H9 (cell line): ENCODE results near the gene ZBTB20. TPM values are rescaled to one million over a fixed set of nuclear protein-coding genes. Genes with fewer than 3 reads are reported as not detected.

Experiments
- DNase-seq: peaks from one replicate; pipeline ENCODE4 v3.0.0-alpha.2; 2017
- H2AFZ ChIP-seq: one replicate; pipeline ENCODE4 v1.6.1; 2013; ENCODE audit warnings: mild to moderate bottlenecking, low read length, control low read depth, moderate library complexity
- H2AK5ac ChIP-seq: 2 replicates; pipeline ENCODE4 v1.6.1; 2013; ENCODE audit warnings: low read length, control low read depth, mixed read lengths; ENCODE audit not compliant: insufficient read length
- H2BK120ac ChIP-seq: one replicate; pipeline ENCODE4 v1.6.1; 2013; ENCODE audit warnings: low read depth, mild to moderate bottlenecking, low read length, control low read depth, inconsistent platforms; ENCODE audit not compliant: poor library complexity, severe bottlenecking
- H2BK12ac ChIP-seq: 2 replicates; pipeline ENCODE4 v1.6.1; 2013; ENCODE audit warnings: low read length, control low read depth, mixed read lengths, low read depth; ENCODE audit not compliant: insufficient read length
- H2BK15ac ChIP-seq: 2 replicates; pipeline ENCODE4 v1.6.1; 2013; ENCODE audit warnings: low read depth, low read length, control low read depth
- H2BK20ac ChIP-seq: one replicate; pipeline ENCODE4 v1.6.1; 2013; ENCODE audit warnings: low read depth, mild to moderate bottlenecking, low read length, control low read depth, inconsistent platforms; ENCODE audit not compliant: poor library complexity, severe bottlenecking
- H2BK5ac ChIP-seq: 2 replicates; pipeline ENCODE4 v1.6.1; 2013; ENCODE audit warnings: low read length, control low read depth, mixed read lengths; ENCODE audit not compliant: insufficient read length
- H3K14ac ChIP-seq: 2 replicates; pipeline ENCODE4 v1.6.1; 2013; ENCODE audit warnings: low read length, control low read depth; ENCODE audit not compliant: insufficient read depth
- H3K18ac ChIP-seq: 2 replicates; pipeline ENCODE4 v1.6.1; 2013; ENCODE audit warnings: low read depth, mild to moderate bottlenecking, mixed read lengths, low read length, control low read depth; ENCODE audit not compliant: insufficient read length
- H3K23ac ChIP-seq: 2 replicates; pipeline ENCODE4 v1.6.1; 2013; ENCODE audit warnings: low read length, control low read depth, mixed read lengths, low read depth; ENCODE audit not compliant: insufficient read length
- H3K23me2 ChIP-seq: 2 replicates; pipeline ENCODE4 v1.6.1; 2013; ENCODE audit warnings: low read depth, mild to moderate bottlenecking, mixed read lengths, low read length, control low read depth; ENCODE audit not compliant: insufficient read length, poor library complexity, severe bottlenecking
- H3K27ac ChIP-seq: 2 replicates; pipeline ENCODE4 v1.5.1; 2013; ENCODE audit warnings: low read length, control low read depth, mixed read lengths, low read depth; ENCODE audit not compliant: insufficient read length
- H3K27me3 ChIP-seq: 2 replicates; pipeline ENCODE4 v1.6.1; 2013; ENCODE audit warnings: low read length, control low read depth, inconsistent platforms; ENCODE audit not compliant: insufficient read depth
- H3K4ac ChIP-seq: 2 replicates; pipeline ENCODE4 v1.6.1; 2013; ENCODE audit warnings: low read depth, mild to moderate bottlenecking, control low read depth, inconsistent platforms, low read length, moderate library complexity
- H3K4me1 ChIP-seq: 2 replicates; pipeline ENCODE4 v1.6.1; 2013; ENCODE audit warnings: low read length, control low read depth, inconsistent platforms; ENCODE audit not compliant: insufficient read depth
- H3K4me2 ChIP-seq: 2 replicates; pipeline ENCODE4 v1.6.1; 2013; ENCODE audit warnings: low read length, control low read depth, mixed read lengths; ENCODE audit not compliant: insufficient read length, insufficient read depth
- H3K56ac ChIP-seq: 2 replicates; pipeline ENCODE4 v1.6.1; 2013; ENCODE audit warnings: low read depth, mild to moderate bottlenecking, mixed read lengths, low read length, control low read depth; ENCODE audit not compliant: insufficient read length
- H3K79me1 ChIP-seq: 2 replicates; pipeline ENCODE4 v1.6.1; 2013; ENCODE audit warnings: low read depth, mild to moderate bottlenecking, moderate library complexity, low read length, control low read depth, inconsistent platforms; ENCODE audit not compliant: insufficient read depth, poor library complexity, severe bottlenecking
- H3K79me2 ChIP-seq: 2 replicates; pipeline ENCODE4 v1.6.1; 2013; ENCODE audit warnings: low read length, control low read depth, inconsistent platforms; ENCODE audit not compliant: insufficient read depth
- H3K9ac ChIP-seq: 2 replicates; pipeline ENCODE4 v1.6.1; 2013; ENCODE audit warnings: low read length, control low read depth, mixed read lengths; ENCODE audit not compliant: insufficient read length; ENCODE audit errors: extremely low read depth
- H3K9me3 ChIP-seq: one replicate; pipeline ENCODE4 v1.6.1; 2013; ENCODE audit warnings: low read depth, low read length, inconsistent platforms; ENCODE audit not compliant: control insufficient read depth
- H3T11ph ChIP-seq: one replicate; pipeline ENCODE4 v1.6.1; 2013; ENCODE audit warnings: mild to moderate bottlenecking, low read length, control low read depth, inconsistent platforms
- H4K20me1 ChIP-seq: one replicate; pipeline ENCODE4 v1.6.1; 2013; ENCODE audit not compliant: control insufficient read depth, insufficient read length, insufficient read depth
- H4K5ac ChIP-seq: 2 replicates; pipeline ENCODE4 v1.6.1; 2013; ENCODE audit warnings: low read depth, mild to moderate bottlenecking, mixed read lengths, low read length, control low read depth; ENCODE audit not compliant: insufficient read length
- H4K8ac ChIP-seq: replicated peaks from 2 replicates; pipeline ENCODE4 v1.6.1; 2013; ENCODE audit warnings: low read length, control low read depth, mixed read lengths, low read depth; ENCODE audit not compliant: insufficient read length
- H4K91ac ChIP-seq: 2 replicates; pipeline ENCODE4 v1.6.1; 2013; ENCODE audit warnings: low read depth, mild to moderate bottlenecking, moderate library complexity, mixed read lengths, low read length, control low read depth; ENCODE audit not compliant: insufficient read length
- H3K27ac Mint-ChIP-seq, 3 experiments: 2 replicates in 2 of 3; 3 replicates in 1 of 3; pipeline ENCODE4 v1.8.0; 2020 to 2021; ENCODE audit warnings: mixed read lengths in 3 of 3, mild to moderate bottlenecking in 1 of 3, moderate library complexity in 1 of 3
- H3K27me3 Mint-ChIP-seq: 2 replicates; pipeline ENCODE4 v1.8.0; 2021; ENCODE audit warnings: low read depth, mild to moderate bottlenecking, moderate library complexity, mixed read lengths
- H3K36me3 Mint-ChIP-seq, 3 experiments: 2 replicates in 2 of 3; 3 replicates in 1 of 3; pipeline ENCODE4 v1.8.0; 2020 to 2021; ENCODE audit warnings: low read depth in 3 of 3, mixed read lengths in 3 of 3; ENCODE audit not compliant: insufficient read depth in 1 of 3
- H3K4me1 Mint-ChIP-seq, 2 experiments: 2 replicates each; pipeline ENCODE4 v1.8.0; 2020; ENCODE audit warnings: mixed read lengths in 2 of 2
- H3K4me3 Mint-ChIP-seq, 2 experiments: 2 replicates in 1 of 2; 3 replicates in 1 of 2; pipeline ENCODE4 v1.8.0; 2020 to 2021; ENCODE audit warnings: mild to moderate bottlenecking in 2 of 2, mixed read lengths in 2 of 2, moderate library complexity in 1 of 2
- H3K9me3 Mint-ChIP-seq, 2 experiments: 2 replicates in 1 of 2; 3 replicates in 1 of 2; pipeline ENCODE4 v1.8.0; 2020; ENCODE audit warnings: mild to moderate bottlenecking in 2 of 2, mixed read lengths in 2 of 2, moderate library complexity in 1 of 2
- CTCF ChIP-seq: fragments of 200-600 bp; sonication (generic); conservative IDR thresholded peaks from 3 replicates; pipeline ENCODE4 v1.8.0; 2021; ENCODE audit warnings: antibody characterized with exemption, mild to moderate bottlenecking
- WGBS: extraction: QIAGEN DNeasy Blood & Tissue Kit; methylation state at CpG from one replicate; pipeline ENCODE4 v1.1.7; 2013; ENCODE audit warnings: missing lambda C conversion rate, low lambda C conversion rate, mixed read lengths; ENCODE audit not compliant: insufficient read length; ENCODE audit errors: extremely low coverage; 5-methylcytosine and 5-hydroxymethylcytosine counted together
- total RNA-seq: library from RNA; stranded (reverse); gene quantifications from 2 replicates; pipeline ENCODE4 v1.2.1, GENCODE V29; 2021

Gene ZBTB20
- total RNA-seq, 1 experiment from 2014 or later: 0.70 TPM

DNA sequence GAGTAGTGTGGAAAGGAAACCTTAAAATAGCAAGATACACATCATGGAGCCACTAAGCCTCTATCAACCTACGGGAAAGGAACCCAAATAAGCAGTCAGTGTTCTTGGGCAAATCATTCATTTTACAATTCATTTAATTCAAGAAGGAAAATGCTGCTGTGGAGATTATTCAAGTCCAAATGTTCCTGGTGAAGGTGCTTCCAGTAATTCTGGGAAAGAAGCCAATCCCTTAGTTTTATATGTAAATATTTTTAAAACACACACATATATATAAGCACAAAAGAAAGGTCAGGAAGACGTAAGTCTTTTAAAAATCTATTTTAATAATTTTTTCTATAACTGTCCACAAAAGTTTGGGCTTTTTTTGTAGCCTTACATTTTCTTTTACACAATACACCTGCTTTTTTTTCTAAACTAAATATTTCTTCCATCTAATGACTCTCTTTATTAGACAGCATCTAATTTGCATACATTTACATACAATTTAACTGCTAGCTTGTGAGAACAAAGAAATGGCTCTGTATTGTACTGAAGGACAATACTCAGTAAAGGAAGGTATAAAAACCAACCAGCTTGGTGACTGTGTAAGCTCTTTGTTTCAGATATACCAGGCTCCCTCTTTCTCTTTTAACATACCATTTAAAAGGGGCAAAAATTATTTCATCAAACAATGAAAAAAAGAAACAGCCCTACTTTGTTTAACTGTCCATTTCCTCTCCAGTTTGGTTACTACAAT is 269.5 kb downstream of the ZBTB20 start:
- Histone ChIP-seq H2AFZ (no peak overlapping the region), H3K4me2 (no peak overlapping the region), H3K79me2 (no peaks in the 10 kb centered on the region), H4K91ac (no peak overlapping the region), H4K5ac (no peak overlapping the region), H3K14ac (no peak overlapping the region), H3K9me3 (no peaks in the 10 kb centered on the region), H3T11ph (no peak overlapping the region), H3K18ac (no peak overlapping the region), H4K8ac (no peak overlapping the region), H3K79me1 (no peaks in the 10 kb centered on the region), H2BK12ac (no peak overlapping the region), H2AK5ac (no peak overlapping the region), H3K56ac (no peak overlapping the region), H2BK5ac (no peak overlapping the region), H2BK15ac (no peak overlapping the region), H3K27ac (no peak overlapping the region), H4K20me1 (no peaks in the 10 kb centered on the region), H3K9ac (no peak overlapping the region), H3K23ac (no peak overlapping the region), H3K4me1 (no peaks in the 10 kb centered on the region), H3K27me3 (no peaks in the 10 kb centered on the region), H3K4ac (no peak overlapping the region), H2BK20ac (no peak overlapping the region), H2BK120ac (no peak overlapping the region), H3K23me2 (no peaks in the 10 kb centered on the region)
- no peak for DNase-seq
- Mint-ChIP-seq H3K27ac (peak overlapping the region; percentile 13 to 86 (median 64); a peak in 5 of 7 replicates), H3K36me3 (no peaks in the 10 kb centered on the region), H3K4me1 (peaks cover 30 to 31% of the 10 kb centered on the region in 2 experiments), H3K4me3 (no peak overlapping the region), H3K9me3 (no peaks in the 10 kb centered on the region), H3K27me3 (no peaks in the 10 kb centered on the region)
- TF ChIP-seq CTCF: no peak
- no CpG with 5 or more reads among the region's 2 CpGs for WGBS
